ENCODE measurements around the gene CRYL1. TPM values are rescaled to one million over a fixed set of nuclear protein-coding genes. Genes with fewer than 3 reads are reported as not detected.
"Not testable (repeated sequence)": the region's sequence is repeated elsewhere in the genome, so short reads cannot be mapped to it uniquely, and the experiment has no call there.

The CRYL1 gene
- polyA plus RNA-seq, 3 donors from 2014 or later: 26.2 to 54.2 (median 30.1) TPM

GRCh38 chr13:20446405-20446804 lies 79.3 kb downstream of the CRYL1 start:
- Mint-ChIP-seq H3K4me3 (no peak overlapping the region), H3K27ac (no peak overlapping the region), H3K9me3 (peaks cover 16 to 43% (median 22%) of the 10 kb centered on the region in 6 donors), H3K36me3 (peaks cover 19 to 24% (median 22%) of the 10 kb centered on the region in 3 donors), H3K4me1 (peaks cover 3 to 5% of the 10 kb centered on the region in 2 donors), H3K27me3 (ENCODE audit: low read depth in 3 of 3) (peaks cover 0 to 4% (median 2%) of the 10 kb centered on the region in 3 donors)
- DNase-seq: no peak

- no peak for DNase-seq
- Mint-ChIP-seq H3K36me3 (peaks cover 10 to 25% (median 16%) of the 10 kb centered on the region in 3 donors), H3K4me3 (no peak overlapping the region), H3K9me3 (peaks cover 6 to 21% (median 9%) of the 10 kb centered on the region in 6 donors), H3K27ac (no peak overlapping the region), H3K4me1 (no peaks in the 10 kb centered on the region), H3K27me3 (ENCODE audit: low read depth in 3 of 3) (peaks cover 0 to 2% (median 0%) of the 10 kb centered on the region in 3 donors)
Observed at GRCh38 chr13:20442798-20443381, 82.8 kb downstream of the CRYL1 start.

GRCh38 chr13:20442375-20442774 lies 83.3 kb downstream of the CRYL1 start:
- H3K4me1 Mint-ChIP-seq: no peaks in the 10 kb centered on the region
- peaks cover 5 to 22% (median 11%) of the 10 kb centered on the region in 3 donors for H3K36me3 Mint-ChIP-seq
- peaks cover under 1 to 16% (median 5%) of the 10 kb centered on the region in 6 donors for H3K9me3 Mint-ChIP-seq
- no peak for DNase-seq
- no peak overlapping the region for H3K4me3 Mint-ChIP-seq
- peaks cover 0 to 2% (median 0%) of the 10 kb centered on the region in 3 donors for H3K27me3 Mint-ChIP-seq (ENCODE audit: low read depth in 3 of 3)
- no peak overlapping the region for H3K27ac Mint-ChIP-seq

- Mint-ChIP-seq H3K36me3 (peaks cover 5 to 22% (median 10%) of the 10 kb centered on the region in 3 donors), H3K27ac (no peak overlapping the region), H3K27me3 (ENCODE audit: low read depth in 3 of 3) (peaks cover 0 to 2% (median 0%) of the 10 kb centered on the region in 3 donors), H3K4me3 (no peak overlapping the region), H3K4me1 (no peaks in the 10 kb centered on the region), H3K9me3 (peaks cover 0 to 11% (median 5%) of the 10 kb centered on the region in 6 donors)
- no peak for DNase-seq
Observed at GRCh38 chr13:20441879-20442278, 83.8 kb downstream of the CRYL1 start.

DNA sequence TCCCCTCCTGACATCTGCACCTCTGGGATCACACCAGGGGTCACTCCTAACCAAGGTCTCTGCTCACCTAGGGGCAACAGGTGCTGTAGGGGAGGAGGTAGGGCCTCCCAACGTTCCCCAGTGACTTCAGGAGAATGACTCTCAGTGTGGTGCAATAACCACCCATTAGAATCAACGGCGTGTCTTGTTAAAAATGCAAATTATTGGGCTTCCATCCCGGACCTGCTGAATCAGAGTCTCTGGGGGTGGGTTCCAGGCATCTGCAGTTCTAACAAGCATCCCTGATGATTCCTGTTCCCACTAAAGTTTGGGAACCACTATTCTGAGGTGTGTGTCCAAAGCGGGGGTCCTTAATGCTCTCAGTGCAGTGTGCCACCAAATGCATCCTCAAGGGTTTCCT lies 84.6 kb downstream of the CRYL1 start:
- no peak overlapping the region for H3K4me3 Mint-ChIP-seq
- H3K27me3 Mint-ChIP-seq (ENCODE audit: low read depth in 3 of 3): peaks cover 0 to 2% (median 2%) of the 10 kb centered on the region in 3 donors
- peaks cover 5 to 17% (median 10%) of the 10 kb centered on the region in 3 donors for H3K36me3 Mint-ChIP-seq
- H3K27ac Mint-ChIP-seq: no peak overlapping the region
- no peaks in the 10 kb centered on the region for H3K4me1 Mint-ChIP-seq
- peaks cover 0 to 8% (median 5%) of the 10 kb centered on the region in 6 donors for H3K9me3 Mint-ChIP-seq
- no peak for DNase-seq

- peaks cover 0 to 18% (median 4%) of the 10 kb centered on the region in 3 donors for H3K36me3 Mint-ChIP-seq
- peaks cover 5 to 8% of the 10 kb centered on the region in 2 donors for H3K4me1 Mint-ChIP-seq
- peaks cover 0 to 4% (median 2%) of the 10 kb centered on the region in 3 donors for H3K27me3 Mint-ChIP-seq (ENCODE audit: low read depth in 3 of 3)
- H3K27ac Mint-ChIP-seq: no peak overlapping the region
- no peaks in the 10 kb centered on the region for H3K9me3 Mint-ChIP-seq
- DNase-seq: no peak
- no peak overlapping the region for H3K4me3 Mint-ChIP-seq
Observed at GRCh38 chr13:20439261-20439660, 86.4 kb downstream of the CRYL1 start.

DNA sequence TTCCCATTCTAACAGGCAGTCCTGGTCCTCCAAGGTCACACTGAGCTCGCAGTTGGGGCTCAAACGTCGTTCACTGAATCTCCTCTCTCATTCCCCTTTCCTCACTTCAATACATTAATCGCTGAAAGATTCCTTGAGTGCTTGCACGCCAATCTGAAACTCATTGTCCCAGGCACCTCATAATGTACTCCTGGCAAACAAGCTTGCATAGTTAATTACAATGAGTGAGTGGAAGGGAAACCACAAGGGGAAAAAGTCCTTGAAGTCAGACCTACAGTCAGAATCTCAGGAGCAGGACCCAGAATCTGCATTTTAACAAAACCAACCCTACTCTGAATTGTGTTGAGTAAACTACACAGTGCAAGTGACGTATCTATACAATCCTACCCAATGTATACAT lies 86.9 kb downstream of the CRYL1 start:
- H3K9me3 Mint-ChIP-seq: no peaks in the 10 kb centered on the region
- peaks cover 5 to 8% of the 10 kb centered on the region in 2 donors for H3K4me1 Mint-ChIP-seq
- peaks cover 0 to 4% (median 2%) of the 10 kb centered on the region in 3 donors for H3K27me3 Mint-ChIP-seq (ENCODE audit: low read depth in 3 of 3)
- no peak overlapping the region for H3K27ac Mint-ChIP-seq
- H3K4me3 Mint-ChIP-seq: no peak overlapping the region
- no peak for DNase-seq
- H3K36me3 Mint-ChIP-seq: peaks cover 0 to 19% (median 4%) of the 10 kb centered on the region in 3 donors

GRCh38 chr13:20436505-20436904 lies 89.2 kb downstream of the CRYL1 start:
- Mint-ChIP-seq H3K4me1 (peaks cover 5 to 8% of the 10 kb centered on the region in 2 donors), H3K36me3 (peaks cover 0 to 16% (median 4%) of the 10 kb centered on the region in 3 donors), H3K27ac (no peak overlapping the region), H3K27me3 (ENCODE audit: low read depth in 3 of 3) (peaks cover 0 to 4% (median 2%) of the 10 kb centered on the region in 3 donors), H3K4me3 (no peak overlapping the region), H3K9me3 (no peaks in the 10 kb centered on the region)
- no peak for DNase-seq

DNA sequence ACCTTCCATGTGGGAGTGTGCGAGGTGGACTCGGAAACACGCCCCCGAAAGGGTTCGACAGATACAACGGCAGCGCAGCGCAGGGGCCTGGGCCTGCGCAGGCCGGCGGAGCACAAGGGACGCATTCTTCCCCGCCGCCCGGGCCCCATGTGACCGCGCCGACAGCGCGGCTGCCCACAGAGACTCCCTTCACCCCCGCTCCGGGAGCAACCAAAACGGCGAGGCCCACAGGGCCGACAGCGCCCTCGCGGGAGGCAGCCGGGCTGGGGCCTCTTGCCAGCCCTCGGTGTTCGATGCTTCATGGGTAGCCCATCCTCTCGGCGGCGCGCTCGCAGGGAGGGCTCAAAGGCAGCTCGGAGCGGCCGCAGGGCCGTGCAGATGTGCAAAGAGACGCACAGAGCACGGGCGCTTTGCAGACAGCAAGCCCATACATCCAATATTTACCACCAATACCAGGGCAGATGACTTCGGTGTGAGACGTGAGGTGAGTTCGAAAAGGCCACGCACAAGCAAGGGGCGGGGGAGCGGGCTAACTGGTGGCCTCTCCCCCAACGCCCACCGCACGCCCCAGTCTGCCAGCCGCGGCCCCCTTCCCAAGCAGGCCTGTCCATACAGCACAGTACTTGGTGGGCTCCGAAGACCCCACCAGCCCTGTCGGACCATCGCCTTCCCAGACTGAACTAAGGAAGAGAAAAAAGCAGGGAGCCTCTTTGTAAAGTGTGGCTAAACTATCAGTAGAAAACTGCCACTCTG lies 89.9 kb downstream of the CRYL1 start:
- peaks cover 5 to 8% of the 10 kb centered on the region in 2 donors for H3K4me1 Mint-ChIP-seq
- no peak overlapping the region for H3K4me3 Mint-ChIP-seq
- no peak overlapping the region for H3K27ac Mint-ChIP-seq
- H3K36me3 Mint-ChIP-seq: peaks cover 0 to 16% (median 4%) of the 10 kb centered on the region in 3 donors
- H3K9me3 Mint-ChIP-seq: no peaks in the 10 kb centered on the region
- DNase-seq: no peak
- H3K27me3 Mint-ChIP-seq (ENCODE audit: low read depth in 3 of 3): peaks cover 0 to 4% (median 1%) of the 10 kb centered on the region in 3 donors

GRCh38 chr13:20434210-20434609 lies 91.4 kb downstream of the CRYL1 start:
- H3K27ac Mint-ChIP-seq; H3K27me3 Mint-ChIP-seq (ENCODE audit: low read depth in 3 of 3); H3K4me3 Mint-ChIP-seq; H3K9me3 Mint-ChIP-seq; H3K4me1 Mint-ChIP-seq; DNase-seq: not testable (repeated sequence)
- H3K36me3 Mint-ChIP-seq: peaks cover 2 to 14% (median 6%) of the 10 kb centered on the region in 3 donors

GRCh38 chr13:20431687-20432384 lies 93.8 kb downstream of the CRYL1 start:
- Mint-ChIP-seq H3K4me3 (no peak overlapping the region), H3K27me3 (ENCODE audit: low read depth in 3 of 3) (peaks cover 0 to 5% (median 0%) of the 10 kb centered on the region in 3 donors), H3K9me3 (no peaks in the 10 kb centered on the region), H3K27ac (no peak overlapping the region), H3K36me3 (peaks cover 8 to 17% (median 10%) of the 10 kb centered on the region in 3 donors), H3K4me1 (peaks cover 12 to 14% of the 10 kb centered on the region in 2 donors)
- no peak for DNase-seq

- Mint-ChIP-seq H3K4me3 (no peak overlapping the region), H3K27me3 (ENCODE audit: low read depth in 3 of 3) (peaks cover 0 to 4% (median 0%) of the 10 kb centered on the region in 3 donors), H3K4me1 (peaks cover 13 to 14% of the 10 kb centered on the region in 2 donors)
Observed at GRCh38 chr13:20431080-20431479, 94.6 kb downstream of the CRYL1 start.

DNA sequence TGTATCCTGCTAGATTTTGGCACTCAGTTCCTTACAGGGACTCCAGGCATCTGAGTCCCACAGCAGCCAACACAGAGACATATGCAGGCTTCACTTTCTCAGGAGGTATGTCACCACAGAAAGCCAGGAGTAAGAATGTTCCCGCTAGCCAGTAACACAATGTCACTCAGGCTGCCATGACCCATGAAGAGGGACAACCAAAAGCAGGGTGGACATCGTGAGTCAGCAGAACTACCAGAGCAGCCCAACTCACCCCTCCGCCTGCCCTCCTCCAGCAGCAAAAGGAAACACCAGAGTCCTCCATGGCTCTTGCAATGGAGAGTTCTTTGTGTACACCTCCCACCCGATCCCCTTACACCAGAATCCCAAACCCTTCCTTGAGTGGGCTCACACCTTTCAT lies 95.4 kb downstream of the CRYL1 start:
- Mint-ChIP-seq H3K27ac (no peak overlapping the region), H3K36me3 (peaks cover 16 to 23% (median 21%) of the 10 kb centered on the region in 3 donors), H3K27me3 (ENCODE audit: low read depth in 3 of 3) (peaks cover 0 to 4% (median 0%) of the 10 kb centered on the region in 3 donors), H3K4me3 (no peak overlapping the region), H3K4me1 (peaks cover 13 to 14% of the 10 kb centered on the region in 2 donors), H3K9me3 (no peaks in the 10 kb centered on the region)
- no peak for DNase-seq

More at GRCh38 chr13:20431080-20431479, 94.6 kb downstream of the CRYL1 start:
- no peak for DNase-seq
- Mint-ChIP-seq H3K27ac (no peak overlapping the region), H3K36me3 (peaks cover 11 to 23% (median 16%) of the 10 kb centered on the region in 3 donors), H3K9me3 (no peaks in the 10 kb centered on the region)
